ENCODE data around the gene PGAP3.

The PGAP3 gene

DNA sequence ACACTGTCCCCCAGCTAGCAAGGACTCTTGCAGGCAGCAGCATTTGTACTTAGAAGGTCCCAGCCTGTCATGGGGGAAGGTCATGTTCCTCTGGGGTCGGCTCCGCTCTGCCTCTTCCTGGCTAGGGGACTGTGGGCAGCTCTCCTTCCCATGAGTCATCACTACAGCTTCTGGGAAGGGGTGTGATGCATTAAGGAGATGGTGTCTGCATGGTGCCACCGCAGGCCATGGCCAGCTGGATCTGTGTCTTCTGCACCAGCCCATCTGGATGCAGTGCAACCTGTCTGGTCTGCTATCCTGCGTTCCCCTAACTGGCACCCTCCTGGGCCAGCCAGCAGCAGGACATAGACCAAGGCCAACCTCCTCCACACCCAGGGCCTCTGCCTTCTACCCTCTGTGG lies 44.6 kb downstream of the PGAP3 start:
- ATAC-seq = peak; percentile 68
- no peak for TF ChIP-seq ZNF70 (CRISPR knock-in tag; IDR thresholded peaks at IDR 0.05)
- TF ChIP-seq, protein P1, sequence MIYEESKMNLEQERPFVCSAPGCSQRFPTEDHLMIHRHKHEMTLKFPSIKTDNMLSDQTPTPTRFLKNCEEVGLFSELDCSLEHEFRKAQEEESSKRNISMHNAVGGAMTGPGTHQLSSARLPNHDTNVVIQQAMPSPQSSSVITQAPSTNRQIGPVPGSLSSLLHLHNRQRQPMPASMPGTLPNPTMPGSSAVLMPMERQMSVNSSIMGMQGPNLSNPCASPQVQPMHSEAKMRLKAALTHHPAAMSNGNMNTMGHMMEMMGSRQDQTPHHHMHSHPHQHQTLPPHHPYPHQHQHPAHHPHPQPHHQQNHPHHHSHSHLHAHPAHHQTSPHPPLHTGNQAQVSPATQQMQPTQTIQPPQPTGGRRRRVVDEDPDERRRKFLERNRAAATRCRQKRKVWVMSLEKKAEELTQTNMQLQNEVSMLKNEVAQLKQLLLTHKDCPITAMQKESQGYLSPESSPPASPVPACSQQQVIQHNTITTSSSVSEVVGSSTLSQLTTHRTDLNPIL (CRISPR knock-in tag; IDR thresholded peaks at IDR 0.05; ENCODE audit: low read depth) = no peak
- no peak for TF ChIP-seq BACH2 (CRISPR knock-in tag; IDR thresholded peaks at IDR 0.05; ENCODE audit: borderline replicate concordance)
- no peak for TF ChIP-seq CSDC2 (CRISPR knock-in tag; IDR thresholded peaks at IDR 0.05)
- no peak for TF ChIP-seq ZC3H10 (CRISPR knock-in tag; IDR thresholded peaks at IDR 0.05)
- TF ChIP-seq, protein P2, sequence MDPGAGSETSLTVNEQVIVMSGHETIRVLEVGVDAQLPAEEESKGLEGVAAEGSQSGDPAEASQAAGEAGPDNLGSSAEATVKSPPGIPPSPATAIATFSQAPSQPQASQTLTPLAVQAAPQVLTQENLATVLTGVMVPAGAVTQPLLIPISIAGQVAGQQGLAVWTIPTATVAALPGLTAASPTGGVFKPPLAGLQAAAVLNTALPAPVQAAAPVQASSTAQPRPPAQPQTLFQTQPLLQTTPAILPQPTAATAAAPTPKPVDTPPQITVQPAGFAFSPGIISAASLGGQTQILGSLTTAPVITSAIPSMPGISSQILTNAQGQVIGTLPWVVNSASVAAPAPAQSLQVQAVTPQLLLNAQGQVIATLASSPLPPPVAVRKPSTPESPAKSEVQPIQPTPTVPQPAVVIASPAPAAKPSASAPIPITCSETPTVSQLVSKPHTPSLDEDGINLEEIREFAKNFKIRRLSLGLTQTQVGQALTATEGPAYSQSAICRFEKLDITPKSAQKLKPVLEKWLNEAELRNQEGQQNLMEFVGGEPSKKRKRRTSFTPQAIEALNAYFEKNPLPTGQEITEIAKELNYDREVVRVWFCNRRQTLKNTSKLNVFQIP (CRISPR knock-in tag; IDR thresholded peaks at IDR 0.05; ENCODE audit: borderline replicate concordance, low read depth) = no peak

- TF ChIP-seq ZNF8 (CRISPR knock-in tag; IDR thresholded peaks at IDR 0.05) (no peak), CSDC2 (CRISPR knock-in tag; IDR thresholded peaks at IDR 0.05) (no peak), PATZ1 (CRISPR knock-in tag; IDR thresholded peaks at IDR 0.05; ENCODE audit: borderline replicate concordance) (no peak), TOX (CRISPR knock-in tag; IDR thresholded peaks at IDR 0.05; ENCODE audit: borderline replicate concordance) (no peak), BACH2 (CRISPR knock-in tag; IDR thresholded peaks at IDR 0.05; ENCODE audit: borderline replicate concordance) (no peak), TSHZ2 (CRISPR knock-in tag; IDR thresholded peaks at IDR 0.05) (no peak), ESRRG (CRISPR knock-in tag; IDR thresholded peaks at IDR 0.05) (no peak), PPARA (CRISPR knock-in tag; IDR thresholded peaks at IDR 0.05; ENCODE audit: borderline replicate concordance) (no peak), GLIS3 (CRISPR knock-in tag; IDR thresholded peaks at IDR 0.05) (no peak), ARNTL (CRISPR knock-in tag; IDR thresholded peaks at IDR 0.05; ENCODE audit: borderline replicate concordance, low read depth) (no peak), ZNF70 (CRISPR knock-in tag; IDR thresholded peaks at IDR 0.05) (no peak)
- TF ChIP-seq, protein P1 (CRISPR knock-in tag; IDR thresholded peaks at IDR 0.05; ENCODE audit: low read depth) = no peak
- ATAC-seq = no peak
Observed at GRCh38 chr17:39642291-39643074, 45.4 kb downstream of the PGAP3 start.

- TF ChIP-seq SNAI2 (CRISPR knock-in tag; IDR thresholded peaks at IDR 0.05) (no peak), PATZ1 (CRISPR knock-in tag; IDR thresholded peaks at IDR 0.05; ENCODE audit: borderline replicate concordance) (no peak), PPARA (CRISPR knock-in tag; IDR thresholded peaks at IDR 0.05; ENCODE audit: borderline replicate concordance) (no peak), GLIS3 (CRISPR knock-in tag; IDR thresholded peaks at IDR 0.05) (no peak), ZNF8 (CRISPR knock-in tag; IDR thresholded peaks at IDR 0.05) (no peak), TSHZ2 (CRISPR knock-in tag; IDR thresholded peaks at IDR 0.05) (no peak), ZNF565 (CRISPR knock-in tag; conservative IDR thresholded peaks at IDR 0.05; ENCODE audit: low read depth) (no peak), OSR1 (CRISPR knock-in tag; IDR thresholded peaks at IDR 0.05) (no peak), BACH2 (CRISPR knock-in tag; IDR thresholded peaks at IDR 0.05; ENCODE audit: borderline replicate concordance) (no peak), ZFP30 (CRISPR knock-in tag; IDR thresholded peaks at IDR 0.05) (no peak)
- ATAC-seq = no peak
Observed at GRCh38 chr17:39641883-39642282, 46.0 kb downstream of the PGAP3 start.

Data from SK-N-SH treated with all-trans-retinoic acid at 6 μM for 48 hours (cell line).